Measurements from ENCODE around the gene PTK6. TPM values are rescaled to one million over a fixed set of nuclear protein-coding genes. Genes with fewer than 3 reads are reported as not detected.
A peak's percentile ranks its signal among the peaks of the same experiment; 100 is the strongest.

PTK6 gene
- total RNA-seq, 1 donor from 2014 or later: 0.12 TPM

DNA sequence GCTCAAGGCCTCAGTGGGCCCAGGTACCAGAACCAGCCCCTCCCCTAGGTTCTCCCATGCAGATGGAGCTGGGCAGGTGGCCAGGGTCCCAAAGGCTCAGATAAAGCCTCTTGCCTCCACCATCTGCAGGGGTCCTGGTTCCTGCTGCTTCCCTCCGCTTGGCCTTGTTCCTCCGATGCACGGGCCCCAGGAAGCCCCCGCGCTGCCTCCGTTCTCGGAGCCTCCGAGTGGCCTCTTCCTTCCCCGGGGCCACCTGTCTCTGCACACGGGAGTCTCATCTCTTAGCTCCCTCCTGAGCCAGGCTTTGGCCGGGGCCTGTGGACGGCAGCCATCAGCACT lies 1.9 kb upstream of the PTK6 start:
- H3K27me3 Mint-ChIP-seq: no peaks in the 10 kb centered on the region
- H3K36me3 Mint-ChIP-seq: no peaks in the 10 kb centered on the region

DNA sequence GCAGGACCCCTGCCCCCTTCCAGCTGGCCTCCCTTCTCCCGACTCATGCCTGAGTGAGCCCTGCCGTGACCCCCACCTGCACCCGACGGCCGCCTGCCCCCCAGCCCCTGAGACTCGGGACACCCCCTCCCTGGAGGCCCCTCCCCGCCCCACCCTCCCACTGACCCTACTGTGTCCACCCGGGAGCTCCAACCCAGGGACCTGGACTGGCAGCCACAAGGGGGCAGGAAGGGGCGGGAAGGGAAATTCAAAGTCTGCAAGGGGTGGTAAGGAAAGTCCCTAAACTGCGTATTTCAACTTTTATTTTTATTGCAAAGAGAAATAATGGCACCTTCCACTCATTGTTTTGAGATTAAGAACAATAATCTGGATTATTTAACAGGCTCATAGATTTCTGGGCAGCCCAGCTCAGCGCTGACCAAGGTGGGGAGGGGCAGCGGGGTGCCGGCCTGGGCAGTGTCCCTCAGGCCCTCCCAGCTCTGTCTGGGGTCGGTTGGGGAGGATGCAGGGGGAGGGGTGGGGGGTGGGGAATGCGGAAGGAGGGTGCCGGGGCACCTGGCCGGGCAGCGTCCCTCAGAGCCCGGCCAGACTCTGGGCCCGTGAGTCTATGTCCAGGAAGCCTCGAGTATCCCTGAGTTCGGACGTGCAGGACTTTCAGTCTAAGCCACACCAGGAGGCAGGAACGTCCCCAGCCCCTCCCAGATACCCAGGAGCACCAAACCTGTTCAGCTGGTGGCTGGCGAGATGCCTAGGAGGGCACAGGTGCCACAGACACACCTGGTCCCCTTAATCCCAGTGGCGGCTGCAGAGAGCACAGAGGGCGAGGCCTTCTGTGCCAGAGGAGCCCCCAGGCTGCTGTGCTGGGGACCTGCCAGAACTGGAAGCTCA lies 1.3 kb upstream of the PTK6 start:
- DNase-seq (ENCODE audit: extremely low spot score, unreplicated experiment): no peak
- H3K4me1 Mint-ChIP-seq (ENCODE audit: unreplicated experiment): peaks cover 3% of the 10 kb centered on the region

More for the DNA sequence above, 1.9 kb upstream of the PTK6 start:
- Mint-ChIP-seq H3K9me3 (no peaks in the 10 kb centered on the region), H3K4me3 (no peak overlapping the region), H3K27ac (no peak overlapping the region), H3K4me1 (ENCODE audit: unreplicated experiment) (peaks cover 3% of the 10 kb centered on the region)
- TF ChIP-seq, protein P1, sequence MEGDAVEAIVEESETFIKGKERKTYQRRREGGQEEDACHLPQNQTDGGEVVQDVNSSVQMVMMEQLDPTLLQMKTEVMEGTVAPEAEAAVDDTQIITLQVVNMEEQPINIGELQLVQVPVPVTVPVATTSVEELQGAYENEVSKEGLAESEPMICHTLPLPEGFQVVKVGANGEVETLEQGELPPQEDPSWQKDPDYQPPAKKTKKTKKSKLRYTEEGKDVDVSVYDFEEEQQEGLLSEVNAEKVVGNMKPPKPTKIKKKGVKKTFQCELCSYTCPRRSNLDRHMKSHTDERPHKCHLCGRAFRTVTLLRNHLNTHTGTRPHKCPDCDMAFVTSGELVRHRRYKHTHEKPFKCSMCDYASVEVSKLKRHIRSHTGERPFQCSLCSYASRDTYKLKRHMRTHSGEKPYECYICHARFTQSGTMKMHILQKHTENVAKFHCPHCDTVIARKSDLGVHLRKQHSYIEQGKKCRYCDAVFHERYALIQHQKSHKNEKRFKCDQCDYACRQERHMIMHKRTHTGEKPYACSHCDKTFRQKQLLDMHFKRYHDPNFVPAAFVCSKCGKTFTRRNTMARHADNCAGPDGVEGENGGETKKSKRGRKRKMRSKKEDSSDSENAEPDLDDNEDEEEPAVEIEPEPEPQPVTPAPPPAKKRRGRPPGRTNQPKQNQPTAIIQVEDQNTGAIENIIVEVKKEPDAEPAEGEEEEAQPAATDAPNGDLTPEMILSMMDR (conservative IDR thresholded peaks at IDR 0.05): no peak
- no peak for DNase-seq (ENCODE audit: extremely low spot score, unreplicated experiment)

DNA sequence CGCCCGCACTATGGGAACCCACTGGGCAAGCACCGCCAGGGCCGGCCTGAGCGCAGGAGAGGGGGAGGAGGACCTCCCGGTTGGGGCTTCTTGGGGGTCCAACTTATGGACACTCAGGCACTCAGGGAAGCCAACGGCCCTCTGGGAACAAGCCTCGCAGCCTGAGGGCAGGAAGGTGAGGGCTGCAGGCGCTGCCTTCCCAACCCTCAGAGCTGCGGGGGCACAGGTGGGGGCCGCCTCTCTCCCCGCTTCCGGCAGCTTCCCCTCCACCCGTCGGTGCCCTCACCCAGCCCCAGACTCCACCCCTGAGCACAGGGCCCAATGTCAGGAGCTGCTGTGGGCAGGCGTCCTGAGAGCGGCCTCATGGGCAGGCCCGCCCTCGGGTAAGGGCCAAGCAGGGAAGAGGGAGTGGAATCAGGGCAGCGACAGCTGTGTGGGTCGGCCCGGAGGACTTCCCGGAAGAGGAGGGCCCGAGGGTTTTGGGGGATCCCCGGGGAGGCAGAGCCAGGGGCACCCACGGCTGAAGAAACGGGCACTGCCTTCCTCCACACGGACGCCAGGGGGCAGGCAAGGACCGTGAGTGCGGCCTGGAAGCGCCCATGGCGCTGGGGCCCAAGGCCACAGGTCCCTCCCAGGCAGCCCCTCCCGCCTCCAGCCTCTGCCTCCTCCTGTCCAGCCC lies 488 bp upstream of the PTK6 start:
- peak overlapping the region; percentile 39 for H3K27ac Mint-ChIP-seq
- peaks cover 3% of the 10 kb centered on the region for H3K4me1 Mint-ChIP-seq (ENCODE audit: unreplicated experiment)
- H3K9me3 Mint-ChIP-seq: no peaks in the 10 kb centered on the region
- no peaks in the 10 kb centered on the region for H3K27me3 Mint-ChIP-seq
- H3K36me3 Mint-ChIP-seq: no peaks in the 10 kb centered on the region
- no peak for DNase-seq (ENCODE audit: extremely low spot score, unreplicated experiment)
- H3K4me3 Mint-ChIP-seq: peak overlapping the region; percentile 41
- TF ChIP-seq, protein P1 (conservative IDR thresholded peaks at IDR 0.05): peak; percentile 99

More for the DNA sequence above, 1.3 kb upstream of the PTK6 start:
- H3K4me3 Mint-ChIP-seq: peak overlapping the region; percentile 41
- TF ChIP-seq, protein P1 (conservative IDR thresholded peaks at IDR 0.05): peak; percentile 63
- H3K27ac Mint-ChIP-seq: no peak overlapping the region
- no peaks in the 10 kb centered on the region for H3K9me3 Mint-ChIP-seq
- H3K27me3 Mint-ChIP-seq: no peaks in the 10 kb centered on the region
- no peaks in the 10 kb centered on the region for H3K36me3 Mint-ChIP-seq

DNA sequence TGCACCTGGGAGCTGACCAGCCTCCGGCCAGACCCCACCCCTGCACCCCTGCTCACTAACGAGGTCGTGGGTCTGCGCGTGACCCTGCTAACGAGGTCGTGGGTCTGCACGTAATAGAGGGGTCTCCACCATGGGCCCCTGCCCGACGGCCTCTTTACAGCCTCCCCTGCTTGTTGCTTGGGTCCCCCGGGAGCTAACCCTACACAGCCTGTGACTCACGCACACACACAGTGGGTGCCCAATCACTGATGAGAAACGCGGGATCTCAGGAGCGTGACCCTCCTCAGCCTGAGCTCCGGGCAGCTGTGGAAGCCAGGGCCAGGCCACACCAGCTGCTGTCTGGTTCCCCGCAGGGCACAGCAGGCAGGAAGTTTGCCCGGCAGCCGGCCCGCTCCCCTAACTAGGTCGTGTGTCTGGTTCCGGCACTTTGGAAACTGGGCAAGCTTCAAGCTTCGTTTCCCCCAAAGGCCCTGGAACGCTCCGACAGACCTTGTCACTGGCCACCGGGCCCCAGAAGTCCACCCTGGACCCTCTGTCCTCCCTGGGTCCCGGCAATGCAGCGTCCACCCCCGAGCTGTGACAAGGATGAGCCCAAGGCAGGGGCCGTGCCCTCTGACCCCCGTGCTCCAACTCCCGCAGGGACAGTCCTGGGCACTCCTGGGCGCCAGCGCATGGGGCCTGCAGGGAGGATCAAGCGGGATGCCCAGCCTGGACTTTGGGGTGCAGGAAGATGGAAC lies 767 bp downstream of the PTK6 start:
- TF ChIP-seq, protein P1 (conservative IDR thresholded peaks at IDR 0.05): no peak
- DNase-seq (ENCODE audit: extremely low spot score, unreplicated experiment): no peak
- no peaks in the 10 kb centered on the region for H3K27me3 Mint-ChIP-seq
- no peaks in the 10 kb centered on the region for H3K9me3 Mint-ChIP-seq
- no peaks in the 10 kb centered on the region for H3K36me3 Mint-ChIP-seq
- peak overlapping the region; percentile 20 for H3K4me3 Mint-ChIP-seq
- peaks cover 8% of the 10 kb centered on the region for H3K4me1 Mint-ChIP-seq (ENCODE audit: unreplicated experiment)
- peak overlapping the region; percentile 61 for H3K27ac Mint-ChIP-seq

DNA sequence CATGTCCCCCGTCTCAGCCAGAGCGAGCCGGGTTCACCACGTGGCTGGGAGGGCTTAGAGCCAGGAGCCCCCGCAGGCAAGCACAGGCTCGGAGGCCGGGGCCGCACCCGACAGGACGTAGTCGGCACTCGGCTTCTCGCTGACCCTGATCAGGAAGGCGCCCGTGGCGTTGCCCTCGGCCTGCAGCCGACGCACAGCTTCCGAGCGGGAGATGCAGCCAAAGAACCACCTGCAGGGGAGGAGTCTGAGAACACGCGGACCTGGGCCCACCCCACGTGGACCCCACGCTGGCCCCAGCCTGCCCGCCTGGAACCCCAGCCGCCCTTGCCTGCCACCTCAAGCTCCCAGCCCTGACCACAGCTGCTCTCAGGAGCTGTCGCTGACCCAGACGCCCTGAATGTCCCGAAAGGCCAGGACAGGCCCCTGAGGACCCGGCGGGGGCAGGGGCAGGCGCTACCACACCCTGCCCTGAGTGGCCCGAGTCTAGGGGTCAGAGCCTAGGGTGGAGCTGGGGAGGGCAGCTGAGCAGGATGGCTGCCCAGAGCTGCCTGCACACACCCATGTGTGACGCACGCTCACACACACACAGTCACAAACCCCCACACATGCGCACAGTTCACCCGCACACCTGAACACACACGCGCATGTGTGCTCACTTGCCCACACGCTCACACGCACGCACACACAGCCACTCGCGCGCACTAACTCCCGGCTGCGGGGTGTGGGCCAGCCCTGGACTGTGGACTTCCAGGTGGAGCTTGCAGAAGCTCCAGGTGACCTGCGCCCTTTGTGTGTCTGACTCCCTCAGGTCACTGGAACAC lies 2.1 kb downstream of the PTK6 start:
- Mint-ChIP-seq H3K27ac (no peak overlapping the region), H3K27me3 (no peaks in the 10 kb centered on the region)

More for the DNA sequence above, 2.1 kb downstream of the PTK6 start:
- Mint-ChIP-seq H3K9me3 (no peaks in the 10 kb centered on the region), H3K36me3 (no peaks in the 10 kb centered on the region), H3K4me1 (ENCODE audit: unreplicated experiment) (peaks cover 8% of the 10 kb centered on the region), H3K4me3 (no peak overlapping the region)
- TF ChIP-seq, protein P1 (conservative IDR thresholded peaks at IDR 0.05): no peak
- DNase-seq (ENCODE audit: extremely low spot score, unreplicated experiment): no peak
